HG03460 (cell line): ENCODE measurements around the gene SH2D6.
"Not testable (repeated sequence)": the region's sequence is repeated elsewhere in the genome, so short reads cannot be mapped to it uniquely, and the experiment has no call there.

Source experiments
- ATAC-seq: cut with Tn5 transposase; IDR thresholded peaks from one replicate; pipeline ENCODE4 v1.9.1; 2021; ENCODE audit not compliant: unreplicated experiment

The SH2D6 gene

DNA sequence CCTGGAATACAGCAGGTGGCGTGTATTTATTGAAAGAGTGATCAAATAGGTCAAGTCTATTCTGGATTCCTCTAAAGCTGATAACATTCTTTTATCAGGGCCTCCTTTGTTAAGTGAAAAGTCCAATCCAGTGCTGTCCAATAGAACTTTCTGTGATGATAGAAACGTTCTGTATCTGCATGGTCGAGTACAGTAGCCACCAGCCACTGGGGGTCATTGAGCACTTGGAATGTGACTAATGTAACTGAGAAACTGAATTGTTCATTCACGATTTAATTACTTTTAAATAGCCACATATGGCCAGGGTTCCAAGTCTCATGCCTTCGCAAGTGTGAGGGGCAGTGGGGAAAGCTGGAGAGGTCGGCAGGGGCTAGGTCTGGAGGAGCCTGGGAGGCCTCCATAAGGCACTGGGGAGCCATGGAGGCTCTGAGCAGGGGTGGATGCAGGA is 20.5 kb downstream of the SH2D6 start:
- ATAC-seq, result no peak

DNA sequence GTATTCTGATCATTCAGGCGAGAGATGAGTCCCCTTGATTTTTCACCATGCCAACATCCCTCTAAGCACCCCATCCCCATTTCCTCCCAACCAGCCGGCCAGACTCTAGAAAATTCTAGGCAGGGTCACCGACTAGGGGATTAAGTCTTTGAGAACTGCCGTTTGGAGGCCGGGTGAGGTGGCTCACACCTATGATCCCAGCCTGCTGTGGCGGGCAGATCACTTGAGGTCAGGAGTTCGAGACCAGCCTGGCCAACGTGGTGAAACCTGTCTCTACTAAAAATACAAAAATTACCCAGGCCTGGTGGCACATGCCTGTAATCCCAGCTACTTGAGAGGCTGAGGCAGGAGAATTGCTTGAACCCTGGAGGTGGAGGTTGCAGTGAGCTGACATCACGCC is 21.1 kb downstream of the SH2D6 start:
- ATAC-seq, result not testable (repeated sequence)

GRCh38 chr2:85439986-85440385 is 21.5 kb downstream of the SH2D6 start:
- no peak for ATAC-seq

DNA sequence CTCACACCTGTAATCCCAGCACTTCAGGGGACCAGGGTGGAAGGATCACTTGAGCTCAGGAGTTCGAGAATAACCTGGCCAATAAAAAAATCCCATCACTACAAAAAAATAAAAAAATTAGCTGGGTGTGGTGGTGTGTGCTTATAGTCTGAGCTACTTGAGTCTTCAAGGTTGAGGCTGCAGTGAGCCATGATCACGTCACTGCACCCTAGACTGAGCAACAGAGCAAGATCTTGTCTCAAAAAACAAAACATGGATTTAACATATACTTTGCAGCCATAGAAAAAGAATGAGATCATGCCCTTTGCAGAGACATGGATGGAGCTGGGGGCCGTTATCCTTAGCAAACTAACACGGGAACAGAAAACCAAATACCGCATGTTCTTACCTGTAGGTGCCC is 22.2 kb downstream of the SH2D6 start:
- no peak for ATAC-seq

- no peak for ATAC-seq
Observed at GRCh38 chr2:85441864-85442263, 23.4 kb downstream of the SH2D6 start.

DNA sequence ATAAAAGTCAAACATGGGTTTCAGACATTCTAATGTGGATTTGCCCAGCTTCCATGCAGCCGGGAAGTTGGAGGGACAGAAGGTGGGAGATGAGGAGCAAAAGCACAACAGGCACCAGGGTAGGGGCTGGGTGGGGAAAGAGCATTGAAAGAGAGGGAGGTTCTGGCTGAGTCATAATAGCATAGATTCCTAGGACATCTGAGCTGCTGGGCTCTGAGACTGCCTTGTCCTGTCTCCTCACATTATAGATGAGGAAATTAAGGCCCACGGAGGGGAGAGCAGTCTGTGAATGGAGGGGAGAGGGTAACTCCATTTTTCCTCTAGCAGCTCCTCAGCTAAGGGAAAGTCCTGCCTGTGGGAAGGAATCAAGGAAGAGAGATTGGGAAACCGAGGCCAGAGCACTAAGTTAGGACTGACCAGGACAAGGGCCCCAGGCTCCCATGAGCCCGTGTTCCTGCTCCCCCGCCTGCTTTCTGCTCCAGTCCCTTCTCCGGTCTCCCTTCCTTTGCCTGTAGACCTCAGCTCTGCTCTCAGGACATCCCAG is 26.2 kb downstream of the SH2D6 start:
- ATAC-seq, result no peak

DNA sequence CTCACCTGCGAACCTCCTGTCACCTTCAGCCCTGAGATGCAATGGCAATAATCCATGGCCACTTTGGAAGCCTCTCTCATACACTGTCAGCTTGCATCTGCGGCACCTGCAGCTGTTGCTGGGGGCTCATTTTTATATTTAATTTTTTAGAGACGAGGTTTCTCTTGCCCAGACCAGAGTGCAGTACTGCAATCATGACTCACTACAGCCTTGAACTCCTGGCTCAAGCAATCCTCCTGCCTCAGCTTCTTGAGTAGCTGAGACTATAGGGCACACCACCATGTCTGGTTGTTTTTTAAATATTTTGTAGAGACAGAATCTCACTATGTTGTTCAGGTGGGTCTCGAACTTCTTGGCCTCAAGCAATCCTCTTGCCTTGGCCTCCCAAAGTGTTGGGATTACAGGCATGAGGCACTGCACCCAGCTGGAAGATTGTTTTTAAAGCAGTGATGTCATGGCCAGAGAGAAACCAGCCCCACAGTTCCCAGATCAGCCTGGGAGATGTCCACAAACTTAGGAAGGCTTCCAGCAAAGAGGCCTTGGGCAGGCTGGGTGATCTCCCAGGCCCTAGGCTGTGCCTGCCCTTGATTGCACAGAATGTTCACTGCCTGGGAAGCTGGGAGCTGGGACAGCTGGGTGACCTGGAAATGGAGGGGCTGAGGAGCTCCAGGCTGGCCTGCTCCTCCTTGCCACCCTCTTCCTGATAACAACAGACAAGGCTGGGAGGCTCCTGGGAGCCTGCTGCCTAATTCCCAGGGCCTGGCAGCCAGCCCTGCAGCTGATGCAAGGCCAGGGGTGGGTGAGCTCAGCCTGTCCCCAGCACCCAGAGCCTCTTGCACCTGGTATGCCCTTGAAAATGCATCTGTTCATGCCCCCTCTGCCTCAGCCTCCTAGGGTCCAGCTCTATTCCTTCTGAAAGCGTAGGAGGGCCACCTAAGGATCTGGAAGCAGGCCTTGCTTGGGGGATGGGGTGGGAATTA is 27.1 kb downstream of the SH2D6 start:
- no peak for ATAC-seq

DNA sequence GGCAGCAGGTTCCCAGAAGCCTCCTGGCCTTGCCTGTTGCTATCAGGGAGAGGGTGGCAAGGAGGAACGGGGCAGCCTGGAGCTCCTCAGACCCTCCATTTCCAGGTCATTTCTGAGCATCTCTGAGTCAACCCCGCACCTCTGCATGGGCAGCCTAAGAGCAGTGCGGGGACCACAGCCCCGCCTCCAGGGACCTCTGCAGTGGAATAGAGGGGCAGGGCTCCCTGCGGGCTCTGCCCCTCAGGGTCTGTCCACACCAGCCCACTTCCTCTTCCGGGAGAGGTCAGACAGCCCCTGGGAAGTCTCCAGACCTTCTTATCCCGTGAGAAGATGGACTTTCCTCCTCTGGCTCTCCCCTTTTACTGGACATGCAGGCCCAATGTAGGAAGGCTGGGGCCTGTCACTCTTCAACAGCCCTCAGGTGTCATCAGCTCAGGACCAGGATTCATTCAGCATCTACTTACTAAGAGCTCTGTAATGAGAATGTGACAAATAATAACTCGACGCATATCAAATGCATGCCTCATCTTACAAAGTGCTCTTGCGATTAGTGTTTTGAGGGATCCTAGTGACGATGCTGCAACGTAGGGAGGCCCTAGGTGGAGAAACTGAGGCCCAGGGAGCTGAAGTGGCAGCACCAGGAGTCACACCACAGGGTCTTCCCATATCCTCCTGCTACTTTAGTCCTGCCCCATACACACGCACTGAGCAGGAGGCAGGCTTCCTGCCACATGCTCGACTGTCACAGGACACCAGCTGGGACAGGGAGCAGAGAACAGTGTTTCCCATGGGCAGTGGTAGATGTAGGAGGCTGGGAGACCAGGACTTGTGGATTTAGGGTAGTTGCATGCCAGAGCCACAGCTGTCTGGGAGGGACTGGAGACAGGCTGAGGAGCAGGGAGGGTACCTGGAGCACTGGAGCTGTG is 28.0 kb downstream of the SH2D6 start:
- no peak for ATAC-seq

DNA sequence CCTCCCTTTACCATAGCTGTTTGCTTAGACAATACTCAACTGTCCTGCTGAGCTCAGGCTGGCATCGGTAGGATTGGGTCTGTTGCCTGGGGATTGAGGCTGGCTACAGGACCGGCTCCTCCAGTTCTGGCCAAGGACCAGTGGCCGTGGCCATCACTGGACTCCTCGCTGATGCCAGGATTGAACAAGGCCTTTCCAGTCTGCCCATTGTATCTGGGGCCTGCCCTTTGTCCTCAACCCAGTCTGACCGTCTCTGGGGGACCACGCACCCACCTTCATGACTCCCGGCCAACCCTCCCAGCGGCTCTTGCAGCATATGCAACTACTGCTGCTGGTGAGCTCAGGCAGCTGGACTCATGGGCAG is 28.7 kb downstream of the SH2D6 start:
- no peak for ATAC-seq

DNA sequence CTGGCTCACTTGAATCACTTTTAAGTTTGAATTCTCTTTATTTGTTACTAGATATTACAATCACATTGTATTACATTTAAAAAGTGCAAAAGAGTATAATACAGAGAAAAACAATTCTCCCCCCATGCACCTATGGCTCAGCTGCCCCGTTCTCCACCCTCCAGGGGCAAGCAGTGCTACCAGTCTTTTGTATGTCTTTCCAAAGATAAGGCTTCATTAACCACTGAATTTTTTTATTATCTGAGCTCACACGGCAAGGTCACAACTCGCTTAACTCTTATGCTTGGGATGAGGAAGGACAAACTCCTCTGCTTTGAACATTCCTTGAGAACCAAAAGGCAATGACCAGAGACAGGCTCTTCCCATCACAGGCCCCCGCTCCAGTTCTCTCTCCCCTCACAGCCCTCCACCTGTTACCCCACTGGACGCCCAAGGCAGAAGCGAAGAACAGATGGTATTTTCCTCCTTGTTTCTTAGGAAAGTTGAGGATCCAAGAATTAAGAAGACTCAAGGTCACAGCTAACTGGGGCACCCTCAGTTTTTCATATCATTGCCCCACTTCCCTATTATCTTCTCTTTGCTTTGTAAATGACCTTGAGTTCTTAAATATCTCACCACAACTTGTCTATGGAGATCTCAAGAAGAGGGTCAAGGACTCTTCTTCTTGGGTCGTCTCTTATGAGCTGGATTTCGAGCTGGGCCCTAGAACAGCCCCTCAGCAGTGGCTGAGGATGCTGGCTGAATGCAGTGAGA is 30.1 kb downstream of the SH2D6 start:
- ATAC-seq, result no peak

- ATAC-seq, result no peak
Observed at GRCh38 chr2:85449214-85449588, 30.7 kb downstream of the SH2D6 start.

DNA sequence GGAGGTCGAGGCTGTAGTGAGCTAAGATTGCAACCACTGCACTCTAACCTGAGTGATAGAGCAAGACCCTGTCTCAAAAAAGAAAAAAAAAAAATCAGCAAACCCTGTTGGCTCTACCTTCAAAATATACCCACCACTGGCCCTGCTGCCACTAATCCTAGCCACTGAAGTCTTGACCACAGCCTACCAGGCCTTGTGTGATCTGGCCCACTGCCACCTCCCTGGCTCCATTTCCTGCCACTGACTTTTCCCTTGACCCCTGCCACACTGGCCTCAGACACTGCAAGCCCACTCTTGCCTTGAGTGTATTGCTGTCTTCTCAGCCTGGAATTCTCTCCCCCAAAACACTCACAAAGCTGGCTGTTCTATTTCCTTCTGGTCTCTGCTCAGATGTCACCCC is 33.7 kb downstream of the SH2D6 start:
- ATAC-seq, result no peak

GRCh38 chr2:85453571-85453970 is 35.1 kb downstream of the SH2D6 start:
- ATAC-seq, result no peak

DNA sequence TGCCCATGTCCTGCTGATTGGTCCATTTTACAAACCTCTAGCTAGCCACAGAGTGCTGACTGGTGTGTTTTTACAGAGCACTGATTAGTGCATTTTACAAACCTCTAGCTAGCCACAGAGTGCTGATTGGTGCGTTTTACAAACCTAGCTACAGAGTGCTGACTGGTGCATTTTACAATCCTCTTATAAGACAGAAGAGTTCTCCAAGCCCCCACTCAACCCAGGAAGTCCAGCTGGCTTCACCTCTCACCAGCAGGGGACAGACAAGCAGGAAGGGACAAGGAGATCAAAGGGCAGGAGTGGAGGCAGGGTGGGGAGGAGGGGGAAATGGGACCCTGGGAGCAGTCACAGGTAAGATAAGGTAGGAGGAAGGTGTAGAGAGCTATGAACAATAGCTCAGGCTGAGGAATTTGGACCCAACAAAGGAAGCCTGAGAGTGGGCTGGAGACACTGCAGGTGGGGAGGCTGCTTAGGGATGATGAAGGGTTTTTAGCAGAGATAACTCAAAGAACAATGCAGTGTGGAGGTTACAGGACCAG is 37.1 kb downstream of the SH2D6 start:
- no peak for ATAC-seq

- no peak for ATAC-seq
Observed at GRCh38 chr2:85457043-85457442, 38.5 kb downstream of the SH2D6 start.

DNA sequence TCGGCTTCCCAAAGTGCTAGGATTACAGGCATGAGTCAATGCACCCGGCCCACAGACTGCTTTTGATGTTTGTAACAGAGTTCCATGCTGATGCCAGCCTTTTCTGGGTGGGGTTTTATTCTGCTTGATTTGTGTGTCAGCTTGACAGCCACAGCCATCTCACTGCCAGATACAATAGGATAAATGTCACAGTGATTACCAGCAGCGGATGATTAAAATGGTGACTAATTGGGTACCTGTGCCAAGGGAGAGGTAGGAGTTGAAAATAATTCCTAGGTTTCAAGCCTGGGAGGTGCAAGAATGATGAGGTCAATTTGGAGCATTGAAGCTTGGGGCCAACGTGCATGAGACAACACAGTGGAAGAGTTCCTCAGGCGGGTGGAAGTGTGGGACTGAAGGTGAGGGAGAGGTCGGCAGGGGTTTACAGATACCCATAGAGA is 39.4 kb downstream of the SH2D6 start:
- ATAC-seq, result no peak

GRCh38 chr2:85458601-85459563 is 40.4 kb downstream of the SH2D6 start:
- ATAC-seq, result no peak

GRCh38 chr2:85459771-85460170 is 41.3 kb downstream of the SH2D6 start:
- no peak for ATAC-seq

DNA sequence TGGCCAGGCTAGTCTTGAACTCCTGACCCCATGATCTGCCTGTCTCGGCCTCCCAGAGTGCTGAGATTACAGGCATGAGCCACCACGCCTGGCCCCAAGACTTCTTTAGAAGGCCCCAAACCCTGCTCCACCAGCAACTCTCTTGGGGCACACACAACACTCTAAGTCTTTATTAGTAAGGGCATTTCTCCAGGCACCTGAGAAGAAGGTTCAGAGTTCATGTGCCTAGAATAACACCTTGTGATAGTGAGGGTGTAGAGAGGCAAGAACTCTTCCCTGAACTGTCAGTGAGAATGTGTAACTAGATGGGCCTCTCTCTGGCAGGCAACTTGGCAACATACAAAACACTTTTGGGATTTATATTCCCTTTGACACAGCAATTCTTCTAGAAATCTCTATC is 43.8 kb downstream of the SH2D6 start:
- no peak for ATAC-seq
